Left renal pelvis (tissue), 4 donors: ENCODE results near the gene PLCB1. TPM values are rescaled to one million over a fixed set of nuclear protein-coding genes. Genes with fewer than 3 reads are reported as not detected.
A peak's percentile ranks its signal among the peaks of the same experiment; 100 is the strongest.

Experiments
- DNase-seq, 4 donors: peaks; one replicate each; pipeline ENCODE4 v3.0.0-alpha.2; 2013; ENCODE audit warnings: low read depth in 4 of 4, low spot score in 3 of 4
- polyA plus RNA-seq, 4 donors: library from polyadenylated mRNA; unstranded; fragments of 120-200 nt; gene quantifications; one replicate each; pipeline ENCODE4 v1.2.1, GENCODE V29; 2013; ENCODE audit not compliant: insufficient read length in 4 of 4

Gene PLCB1
- polyA plus RNA-seq, 4 donors: 23.0 to 66.7 (median 42.2) TPM

- DNase-seq: no peak
Observed at GRCh38 chr20:8895472-8895871, 763.4 kb downstream of the PLCB1 start.

DNA sequence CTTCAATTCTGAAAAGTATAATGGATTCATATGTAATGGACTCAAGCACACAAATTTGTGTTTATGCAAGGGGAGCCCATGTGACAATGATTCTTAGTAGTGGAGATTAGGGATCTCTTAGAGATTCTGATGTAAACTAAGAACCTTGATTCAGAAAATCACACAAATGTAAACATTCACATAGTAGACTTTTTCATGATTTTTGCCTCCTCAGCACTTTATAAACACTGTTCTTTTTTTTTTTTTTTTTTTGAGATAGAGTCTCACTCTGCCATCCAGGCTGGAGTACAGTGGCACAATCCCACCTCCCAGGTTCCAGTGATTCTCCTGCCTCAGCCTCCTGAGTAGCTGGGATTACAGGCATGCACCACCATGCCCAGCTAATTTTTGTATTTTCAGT lies 766.8 kb downstream of the PLCB1 start:
- DNase-seq: no peak

DNA sequence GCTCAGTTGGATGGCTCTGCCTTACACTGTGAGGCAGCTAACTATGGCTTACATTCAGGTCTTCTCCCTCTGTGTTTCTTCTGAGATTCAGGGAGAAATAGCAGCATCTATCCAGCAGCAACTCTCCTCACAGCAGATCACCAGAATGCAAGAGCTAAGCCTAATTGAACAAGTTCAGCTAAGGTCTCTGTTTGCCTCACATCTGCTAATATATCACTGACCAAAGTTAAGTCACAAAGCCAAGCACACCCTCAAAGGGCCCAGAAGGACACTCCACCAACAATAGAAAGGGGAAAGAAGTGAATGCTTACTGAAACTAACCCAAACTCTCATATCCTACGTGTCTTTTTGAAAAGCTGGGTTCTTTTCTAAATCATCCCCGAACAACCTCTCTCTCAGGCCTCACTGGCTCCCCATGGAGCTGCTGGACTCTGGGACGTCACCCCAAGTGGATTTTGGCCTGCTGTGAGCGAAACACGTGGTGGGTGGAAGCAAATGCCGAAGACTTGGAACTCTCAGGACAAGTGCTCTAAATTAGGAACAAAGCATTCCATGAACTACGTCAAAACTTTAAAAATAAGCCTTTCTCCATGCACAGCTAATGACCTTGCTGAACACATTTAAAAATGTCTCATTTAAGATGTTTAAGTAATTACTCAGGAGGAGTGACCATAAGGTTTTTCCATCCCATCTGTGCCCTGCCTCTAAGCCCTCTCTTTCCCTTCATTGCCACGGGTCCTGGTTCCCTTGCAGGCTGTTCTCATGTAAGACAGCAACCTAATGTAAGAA lies 769.4 kb downstream of the PLCB1 start:
- DNase-seq: no peak

DNA sequence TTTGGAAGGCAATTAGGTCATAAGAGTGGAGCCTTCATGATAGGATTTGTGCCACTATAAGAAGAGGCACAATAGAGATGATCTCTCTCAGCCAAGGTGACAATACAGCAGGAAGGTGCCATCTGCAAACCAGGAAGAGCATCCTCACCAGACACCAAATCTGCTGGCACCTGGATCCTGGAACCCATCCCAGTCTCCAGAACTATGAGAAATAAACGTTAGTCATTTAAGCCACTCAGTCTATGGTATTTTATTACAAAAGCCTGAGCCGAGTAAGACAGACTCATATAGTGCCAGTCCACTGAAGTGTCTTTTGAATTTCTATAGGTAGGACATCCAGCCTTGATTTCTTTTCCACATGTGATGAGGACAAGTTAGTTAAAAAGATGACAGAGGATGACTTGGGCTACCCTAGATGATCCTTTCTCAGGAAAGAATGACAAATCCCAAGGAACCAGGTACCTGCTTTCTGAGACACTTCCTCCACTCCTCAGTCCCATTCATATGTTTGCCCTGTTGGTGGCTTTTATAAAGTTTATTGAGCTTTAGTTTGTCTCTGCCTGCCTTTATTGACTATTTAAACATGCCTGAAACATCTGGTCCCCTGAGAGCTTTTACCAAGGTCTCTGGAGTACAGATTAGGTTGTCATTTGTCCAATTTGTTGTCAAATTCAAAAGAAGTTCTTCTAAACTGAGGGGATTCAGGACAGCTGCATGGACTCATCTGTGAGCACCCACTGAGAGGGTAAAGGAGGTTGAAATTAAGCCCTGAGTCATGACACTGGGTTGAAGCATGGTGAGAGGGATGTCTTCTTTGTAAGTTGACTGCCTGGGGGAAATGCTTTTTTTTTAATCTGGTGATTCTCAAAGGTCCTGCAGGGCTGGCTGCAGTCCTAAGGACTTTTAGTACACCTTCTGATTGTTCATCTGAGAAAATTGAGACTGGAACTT lies 771.9 kb downstream of the PLCB1 start:
- DNase-seq: no peak

DNA sequence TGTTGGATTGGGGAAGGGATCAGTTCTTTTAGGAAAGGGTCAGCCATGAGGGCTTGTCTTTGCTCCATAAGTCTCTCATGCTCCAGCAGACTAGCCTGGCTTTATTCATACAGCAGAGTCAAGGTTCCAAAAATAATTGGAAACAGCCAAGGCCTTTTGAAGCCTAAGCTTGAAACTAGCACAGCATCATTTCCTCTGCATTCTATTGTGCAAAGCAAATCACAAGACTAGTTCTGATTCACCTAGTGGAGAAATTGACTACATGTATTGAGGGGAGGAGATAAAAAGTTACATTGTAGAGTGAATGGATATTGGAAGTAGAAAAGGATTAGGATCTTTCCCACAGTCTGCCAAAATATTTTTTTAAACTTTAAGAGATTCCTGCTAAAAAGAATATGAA lies 777.5 kb downstream of the PLCB1 start:
- DNase-seq: no peak

DNA sequence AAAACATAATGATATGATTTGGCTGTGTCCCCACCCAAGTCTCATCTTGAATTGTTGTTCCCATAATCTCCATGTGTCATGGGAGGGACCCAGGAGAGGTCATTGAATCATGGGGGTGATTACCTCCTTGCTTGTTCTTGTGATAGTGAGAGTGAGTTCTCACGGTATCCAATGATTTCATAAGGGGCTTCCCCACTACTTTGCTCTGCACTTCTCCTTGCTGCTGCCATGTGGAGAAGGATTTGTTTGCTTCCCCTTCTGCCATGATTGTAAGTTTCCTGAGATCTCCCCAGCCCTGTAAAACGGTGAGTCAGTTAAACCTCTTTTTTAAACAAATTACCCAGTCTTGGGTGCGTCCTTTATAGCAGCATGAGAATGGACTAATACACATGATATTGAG lies 780.0 kb downstream of the PLCB1 start:
- no peak for DNase-seq

DNA sequence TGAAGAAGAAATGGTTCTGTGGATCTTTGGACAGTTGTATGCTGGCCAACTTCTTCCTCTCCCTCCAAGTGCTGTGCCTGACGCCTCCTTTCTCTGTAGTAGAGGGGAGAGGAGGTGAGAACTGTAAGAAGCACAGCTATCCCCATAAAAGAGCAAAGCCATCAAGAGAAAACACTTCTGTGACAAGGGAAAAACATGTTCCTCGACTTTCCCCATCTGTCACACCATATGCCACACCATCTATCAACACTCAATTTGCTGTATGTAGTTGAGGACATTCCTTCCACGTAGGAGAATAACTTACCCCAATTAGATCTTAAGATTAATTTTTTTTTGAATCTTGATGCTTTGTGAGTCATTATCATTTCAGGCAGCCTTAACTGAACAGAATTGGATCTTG lies 780.7 kb downstream of the PLCB1 start:
- no peak for DNase-seq

- no peak for DNase-seq
Observed at GRCh38 chr20:8913456-8913855, 781.4 kb downstream of the PLCB1 start.

GRCh38 chr20:8914421-8914820 lies 782.4 kb downstream of the PLCB1 start:
- no peak for DNase-seq

GRCh38 chr20:8917084-8917483 lies 785.0 kb downstream of the PLCB1 start:
- DNase-seq: no peak

GRCh38 chr20:8918145-8918544 lies 786.1 kb downstream of the PLCB1 start:
- no peak for DNase-seq

GRCh38 chr20:8924539-8924938 lies 792.5 kb downstream of the PLCB1 start:
- no peak for DNase-seq

DNA sequence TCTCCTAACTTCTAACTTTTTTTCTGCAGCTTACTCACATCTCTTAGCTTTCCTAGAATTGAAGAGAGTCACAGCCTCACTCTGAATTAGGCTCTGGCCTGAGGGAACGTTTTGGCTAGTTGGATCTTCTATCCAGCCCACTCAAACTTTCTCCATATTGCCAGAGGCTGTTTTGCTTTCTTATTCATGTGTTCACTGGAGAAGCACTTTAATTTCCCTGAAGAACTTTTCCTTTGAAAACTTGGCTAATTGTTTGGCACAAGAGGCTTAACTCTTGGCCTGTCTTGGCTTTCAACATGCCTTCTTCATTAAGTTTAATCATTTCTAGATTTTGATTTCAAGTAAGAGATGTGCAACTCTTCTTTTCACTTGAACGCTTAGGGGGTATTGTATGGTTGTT lies 798.7 kb downstream of the PLCB1 start:
- no peak for DNase-seq

DNA sequence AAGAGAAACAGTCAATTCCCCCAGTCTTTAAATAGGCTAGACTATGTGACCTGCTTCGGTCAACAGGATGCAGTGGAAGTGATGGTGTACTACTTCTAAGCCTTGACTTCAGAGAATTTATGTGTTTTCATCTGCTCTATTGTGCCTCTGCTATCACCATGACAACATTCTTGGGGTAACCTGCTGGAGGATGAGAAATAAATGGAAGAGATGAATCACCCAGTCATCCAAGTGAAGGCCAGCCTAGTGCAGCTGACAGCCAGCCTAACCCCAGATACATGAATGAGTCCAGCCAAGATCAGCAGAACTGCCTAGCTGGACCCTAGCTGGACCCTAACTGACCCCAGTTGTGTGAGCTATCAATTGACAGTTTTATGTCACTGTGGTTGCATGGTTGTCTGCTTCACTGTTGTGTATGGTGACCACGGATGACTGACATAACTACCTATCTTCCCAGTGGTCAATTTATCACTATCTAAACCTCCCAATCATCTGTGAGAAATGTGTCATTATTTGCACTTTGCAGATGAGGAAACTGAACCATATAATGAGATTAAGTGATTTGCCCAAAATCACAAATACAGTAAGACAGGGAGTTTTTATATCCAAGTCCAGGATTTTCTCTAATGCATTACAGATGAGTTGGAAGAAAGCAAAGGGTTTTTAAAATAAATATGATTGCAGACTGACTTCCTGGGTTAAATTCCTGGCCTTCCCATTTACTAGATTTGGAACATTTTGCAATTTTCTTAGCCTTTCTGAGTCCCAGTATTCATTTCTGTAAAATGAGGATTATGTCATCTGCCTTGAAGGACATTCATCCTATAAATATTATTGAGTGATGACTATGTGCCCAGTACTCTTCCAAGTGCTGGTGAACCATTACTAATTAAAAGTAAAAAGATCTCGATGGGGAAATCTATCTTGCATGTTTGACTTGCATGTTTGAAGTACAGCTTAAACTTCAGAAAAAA lies 800.4 kb downstream of the PLCB1 start:
- no peak for DNase-seq

DNA sequence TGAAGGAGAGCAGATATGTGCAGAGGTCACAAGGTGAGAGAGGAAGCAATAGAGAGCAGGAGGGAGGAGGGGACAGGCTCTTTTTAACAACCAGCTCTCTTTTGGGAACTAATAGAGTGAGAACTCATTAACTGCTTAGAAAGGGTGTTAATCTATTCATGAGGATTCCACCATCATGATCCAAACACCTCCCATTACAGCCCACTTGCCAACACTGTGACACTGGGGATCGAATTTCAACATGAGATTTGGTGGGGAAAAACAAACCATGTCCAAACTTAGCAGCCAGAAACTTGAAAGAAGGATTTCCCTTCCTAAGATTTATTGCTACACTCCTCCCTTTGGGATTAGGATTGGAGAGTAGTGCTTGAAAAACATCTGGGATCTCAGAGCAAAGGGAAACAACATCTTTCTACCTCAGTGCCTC lies 801.3 kb downstream of the PLCB1 start:
- DNase-seq: peak in 2 of 4 donors; percentile 8 to 9

DNA sequence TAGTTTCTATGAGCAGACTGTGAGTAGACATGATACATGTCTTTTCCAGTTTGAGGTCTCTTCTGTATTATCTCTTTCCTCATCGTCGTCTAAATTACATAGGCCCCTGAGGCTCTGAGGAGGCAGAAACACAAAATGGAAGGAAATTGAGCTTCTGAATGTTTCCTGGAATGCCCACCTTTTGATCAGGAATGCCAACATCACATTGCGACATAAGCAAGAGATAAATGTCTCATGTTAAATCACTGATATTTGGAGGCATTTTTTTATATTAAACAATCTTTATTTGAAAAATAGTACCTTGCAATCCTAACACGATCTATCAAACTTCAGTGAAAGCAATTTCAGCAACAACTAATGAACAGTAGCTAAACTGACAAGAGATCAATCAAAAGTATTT lies 802.3 kb downstream of the PLCB1 start:
- DNase-seq: no peak
